Esophagus squamous epithelium (tissue), 5 donors: ENCODE measurements around the gene PBX3. TPM values are rescaled to one million over a fixed set of nuclear protein-coding genes. Genes with fewer than 3 reads are reported as not detected.

Experiments
- DNase-seq: peaks from one replicate; lab custom pipeline; 2025; lab: John Stamatoyannopoulos, UW
- H3K27ac ChIP-seq, 4 donors: fragments of 200-600 bp; sonication (generic); one replicate each; pipeline ENCODE4 v1.5.1; 2016 to 2019; ENCODE audit warnings: mild to moderate bottlenecking in 1 of 4
- H3K27me3 ChIP-seq, 4 donors: fragments of 200-600 bp; sonication (generic); 1 replicate in 3 of 4; 2 replicates in 1 of 4; pipeline versions ENCODE4 v1.5.1 to v1.6.0; 2017 to 2021; ENCODE audit warnings: antibody characterized with exemption in 1 of 4
- H3K36me3 ChIP-seq, 3 donors: fragments of 200-600 bp; sonication (generic); one replicate each; pipeline ENCODE4 v1.5.1; 2016 to 2019
- H3K4me1 ChIP-seq, 3 donors: fragments of 200-600 bp; sonication (generic); one replicate each; pipeline ENCODE4 v1.5.1; 2017 to 2019
- H3K4me3 ChIP-seq, 4 donors: fragments of 200-600 bp; sonication (generic); 1 replicate in 3 of 4; 2 replicates in 1 of 4; pipeline ENCODE4 v1.5.1; 2016 to 2019; ENCODE audit warnings: mild to moderate bottlenecking in 2 of 4, moderate library complexity in 1 of 4
- H3K9me3 ChIP-seq, 3 donors: fragments of 200-600 bp; sonication (generic); one replicate each; pipeline ENCODE4 v1.5.1; 2016 to 2019
- CTCF ChIP-seq, 6 experiments: fragments of 450-650 bp in 4 of 6; fragments of 200-600 bp in 2 of 6; sonication (generic) in 2 of 6; IDR thresholded peaks; one replicate each; pipeline ENCODE4 v1.5.1; 2016 to 2019; ENCODE audit warnings: antibody characterized with exemption in 6 of 6, mild to moderate bottlenecking in 4 of 6, moderate library complexity in 4 of 6
- POLR2A ChIP-seq, 4 donors: fragments of 450-650 bp; IDR thresholded peaks; one replicate each; pipeline ENCODE4 v1.6.1; 2017; ENCODE audit warnings: antibody characterized with exemption in 4 of 4, mild to moderate bottlenecking in 4 of 4, moderate library complexity in 3 of 4
- WGBS, 2 donors: methylation state at CpG; one replicate each; pipeline ENCODE4 v1.1.5; 2018; 5-methylcytosine and 5-hydroxymethylcytosine counted together
- intact Hi-C: fragments of 100-400 bp; cut with DNase I; formaldehyde crosslinking; loops from one replicate; pipeline ENCODE4 v1.15.0; 2022
- total RNA-seq, 4 donors: library from RNA; depleted of rRNA; stranded (reverse); fragments of >200 nt; gene quantifications; one replicate each; pipeline ENCODE4 v1.1.0, GENCODE V29; 2016
- donor health status: DM: yes; HTN: yes; CAD: no.

PBX3 gene
- total RNA-seq, 4 donors from 2014 or later: 10.2 to 27.1 (median 12.7) TPM

- no peaks in the 10 kb centered on the region for H3K36me3 ChIP-seq
- DNase-seq: no peak
- H3K9me3 ChIP-seq: no peaks in the 10 kb centered on the region
- no peak overlapping the region for H3K27ac ChIP-seq
- intact Hi-C loops: no loop called here
- no peaks in the 10 kb centered on the region for H3K27me3 ChIP-seq
- peaks cover 0 to 5% (median 0%) of the 10 kb centered on the region in 3 donors for H3K4me1 ChIP-seq
- TF ChIP-seq POLR2A (IDR thresholded peaks at IDR 0.05) (no peak), CTCF (IDR thresholded peaks at IDR 0.05) (no peak)
- 86 to 88% methylated on average over 3 of the region's 3 CpGs for WGBS, 2 donors
- H3K4me3 ChIP-seq: no peak overlapping the region
Measured at GRCh38 chr9:125807079-125807478, 59.9 kb downstream of the PBX3 start.

- Histone ChIP-seq H3K27ac (no peak overlapping the region), H3K36me3 (no peaks in the 10 kb centered on the region), H3K27me3 (no peaks in the 10 kb centered on the region), H3K4me1 (no peaks in the 10 kb centered on the region), H3K9me3 (no peaks in the 10 kb centered on the region), H3K4me3 (no peak overlapping the region)
- TF ChIP-seq CTCF (IDR thresholded peaks at IDR 0.05) (no peak), POLR2A (IDR thresholded peaks at IDR 0.05) (no peak)
- intact Hi-C loops: no loop called here
- no peak for DNase-seq
Measured at GRCh38 chr9:125810161-125810560, 63.0 kb downstream of the PBX3 start.

- DNase-seq: no peak
- no peaks in the 10 kb centered on the region for H3K9me3 ChIP-seq
- no peaks in the 10 kb centered on the region for H3K36me3 ChIP-seq
- no peak for TF ChIP-seq CTCF (IDR thresholded peaks at IDR 0.05)
- no peak for TF ChIP-seq POLR2A (IDR thresholded peaks at IDR 0.05)
- H3K4me1 ChIP-seq: no peaks in the 10 kb centered on the region
- intact Hi-C loops: no loop called here
- 84% methylated on average over 3 of the region's 3 CpGs for WGBS, 2 donors
- H3K27me3 ChIP-seq: no peaks in the 10 kb centered on the region
- H3K27ac ChIP-seq: no peak overlapping the region
- H3K4me3 ChIP-seq: no peak overlapping the region
Measured at GRCh38 chr9:125811002-125811401, 63.8 kb downstream of the PBX3 start.

GRCh38 chr9:125812403-125812802, 65.2 kb downstream of the PBX3 start:
- no peaks in the 10 kb centered on the region for H3K27me3 ChIP-seq
- no peaks in the 10 kb centered on the region for H3K36me3 ChIP-seq
- DNase-seq: no peak
- H3K27ac ChIP-seq: no peak overlapping the region
- no peaks in the 10 kb centered on the region for H3K9me3 ChIP-seq
- intact Hi-C loops: no loop called here
- 94 to 96% methylated on average over 6 of the region's 6 CpGs for WGBS, 2 donors
- H3K4me3 ChIP-seq: no peak overlapping the region
- TF ChIP-seq POLR2A (IDR thresholded peaks at IDR 0.05) (no peak), CTCF (IDR thresholded peaks at IDR 0.05) (no peak)
- no peaks in the 10 kb centered on the region for H3K4me1 ChIP-seq

GRCh38 chr9:125815568-125815967, 68.4 kb downstream of the PBX3 start:
- intact Hi-C loops: no loop called here
- DNase-seq: no peak
- H3K9me3 ChIP-seq: no peaks in the 10 kb centered on the region
- H3K4me1 ChIP-seq: peaks cover 0 to 7% (median 0%) of the 10 kb centered on the region in 3 donors
- 65 to 92% methylated on average over 1 of the region's 1 CpG for WGBS, 2 donors
- H3K27me3 ChIP-seq: no peaks in the 10 kb centered on the region
- H3K4me3 ChIP-seq: no peak overlapping the region
- no peaks in the 10 kb centered on the region for H3K36me3 ChIP-seq
- no peak overlapping the region for H3K27ac ChIP-seq
- no peak for TF ChIP-seq CTCF (IDR thresholded peaks at IDR 0.05)
- no peak for TF ChIP-seq POLR2A (IDR thresholded peaks at IDR 0.05)
